Tibial artery (tissue), 4 donors: ENCODE results near the gene NEDD9.
A peak's percentile ranks its signal among the peaks of the same experiment; 100 is the strongest.

Experiments used
- DNase-seq, 2 donors: peaks; one replicate each; pipeline ENCODE4 v3.0.0-alpha.2; 2019
- H3K27ac ChIP-seq, 2 donors: fragments of 200-600 bp; sonication (generic) in 1 of 2; 1 replicate in 1 of 2; 2 replicates in 1 of 2; pipeline ENCODE4 v1.5.1; 2018 to 2019; ENCODE audit warnings: mild to moderate bottlenecking in 1 of 2
- H3K27me3 ChIP-seq, 2 donors: fragments of 200-600 bp; sonication (generic) in 1 of 2; one replicate each; pipeline versions ENCODE4 v1.5.1 to v1.6.0; 2016 to 2019
- H3K36me3 ChIP-seq, 3 donors: fragments of 200-600 bp; sonication (generic) in 2 of 3; one replicate each; pipeline ENCODE4 v1.5.1; 2016 to 2019; ENCODE audit warnings: mild to moderate bottlenecking in 2 of 3
- H3K4me1 ChIP-seq, 4 donors: fragments of 200-600 bp; sonication (generic) in 2 of 4; 1 replicate in 3 of 4; 2 replicates in 1 of 4; pipeline ENCODE4 v1.5.1; 2016 to 2019
- H3K4me3 ChIP-seq, 2 donors: fragments of 200-600 bp; sonication (generic) in 1 of 2; 1 replicate in 1 of 2; 2 replicates in 1 of 2; pipeline ENCODE4 v1.5.1; 2018 to 2019; ENCODE audit warnings: mild to moderate bottlenecking in 2 of 2
- H3K9me3 ChIP-seq, 3 donors: fragments of 200-600 bp; sonication (generic) in 1 of 3; one replicate each; pipeline ENCODE4 v1.5.1; 2016 to 2019
- intact Hi-C: fragments of 100-400 bp; cut with DNase I; formaldehyde crosslinking; loops from one replicate; pipeline ENCODE4 v1.15.0; 2023; ENCODE audit warnings: low total_unique reads
- TF ChIP-seq, protein P1 (sequence below), 2 experiments: fragments of 200-600 bp in 1 of 2; fragments of 450-650 bp in 1 of 2; IDR thresholded peaks; one replicate each; pipeline ENCODE4 v1.5.1; 2017 to 2019; ENCODE audit warnings: antibody characterized with exemption in 2 of 2, mild to moderate bottlenecking in 1 of 2, moderate library complexity in 1 of 2

Gene NEDD9

GRCh38 chr6:11208854-11209253 lies 23.6 kb downstream of the NEDD9 start:
- Histone ChIP-seq H3K27me3 (no peaks in the 10 kb centered on the region), H3K4me1 (peaks cover 3 to 98% (median 73%) of the 10 kb centered on the region in 4 donors), H3K27ac (peak overlapping the region in 1 of 2 donors; percentile 80), H3K36me3 (peaks cover 0 to 13% (median 0%) of the 10 kb centered on the region in 3 donors), H3K4me3 (no peak overlapping the region), H3K9me3 (no peaks in the 10 kb centered on the region)
- DNase-seq: no peak
- intact Hi-C loops: no loop called here
- TF ChIP-seq, protein P1, sequence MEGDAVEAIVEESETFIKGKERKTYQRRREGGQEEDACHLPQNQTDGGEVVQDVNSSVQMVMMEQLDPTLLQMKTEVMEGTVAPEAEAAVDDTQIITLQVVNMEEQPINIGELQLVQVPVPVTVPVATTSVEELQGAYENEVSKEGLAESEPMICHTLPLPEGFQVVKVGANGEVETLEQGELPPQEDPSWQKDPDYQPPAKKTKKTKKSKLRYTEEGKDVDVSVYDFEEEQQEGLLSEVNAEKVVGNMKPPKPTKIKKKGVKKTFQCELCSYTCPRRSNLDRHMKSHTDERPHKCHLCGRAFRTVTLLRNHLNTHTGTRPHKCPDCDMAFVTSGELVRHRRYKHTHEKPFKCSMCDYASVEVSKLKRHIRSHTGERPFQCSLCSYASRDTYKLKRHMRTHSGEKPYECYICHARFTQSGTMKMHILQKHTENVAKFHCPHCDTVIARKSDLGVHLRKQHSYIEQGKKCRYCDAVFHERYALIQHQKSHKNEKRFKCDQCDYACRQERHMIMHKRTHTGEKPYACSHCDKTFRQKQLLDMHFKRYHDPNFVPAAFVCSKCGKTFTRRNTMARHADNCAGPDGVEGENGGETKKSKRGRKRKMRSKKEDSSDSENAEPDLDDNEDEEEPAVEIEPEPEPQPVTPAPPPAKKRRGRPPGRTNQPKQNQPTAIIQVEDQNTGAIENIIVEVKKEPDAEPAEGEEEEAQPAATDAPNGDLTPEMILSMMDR (IDR thresholded peaks at IDR 0.05): no peak

- peak overlapping the region; percentile 43 to 80 for H3K27ac ChIP-seq
- TF ChIP-seq, protein P1 (IDR thresholded peaks at IDR 0.05): no peak
- no peaks in the 10 kb centered on the region for H3K9me3 ChIP-seq
- no peak overlapping the region for H3K4me3 ChIP-seq
- H3K27me3 ChIP-seq: no peaks in the 10 kb centered on the region
- peaks cover under 1 to 98% (median 67%) of the 10 kb centered on the region in 4 donors for H3K4me1 ChIP-seq
- peaks cover 0 to 15% (median 0%) of the 10 kb centered on the region in 3 donors for H3K36me3 ChIP-seq
- no peak for DNase-seq
- intact Hi-C loops: no loop called here
Measured at GRCh38 chr6:11208267-11208666, 24.2 kb downstream of the NEDD9 start.

- Histone ChIP-seq H3K36me3 (peaks cover 0 to 8% (median 0%) of the 10 kb centered on the region in 3 donors), H3K4me1 (peaks cover 0 to 98% (median 64%) of the 10 kb centered on the region in 4 donors)
- intact Hi-C loops: no loop called here
Measured at GRCh38 chr6:11207199-11207968, 25.1 kb downstream of the NEDD9 start.

DNA sequence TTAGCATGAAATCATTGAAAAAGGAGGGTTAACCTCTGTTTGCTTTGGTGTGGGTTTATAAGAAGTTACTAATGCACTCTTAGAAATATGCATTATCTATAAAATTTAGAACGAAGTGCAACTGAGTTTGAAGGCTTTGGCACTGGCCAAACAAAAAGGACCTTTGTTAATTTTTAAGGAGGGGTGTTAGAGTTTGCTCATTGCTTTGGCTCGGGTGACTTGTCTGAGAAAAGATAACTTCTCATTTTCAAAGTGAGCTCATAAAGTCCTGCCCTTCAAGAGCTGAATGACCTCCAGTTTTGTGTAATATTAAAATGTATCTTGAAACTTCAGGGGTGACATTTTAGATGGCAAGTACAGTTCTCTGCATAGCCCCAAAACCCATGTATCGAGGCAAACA lies 25.9 kb downstream of the NEDD9 start:
- DNase-seq: no peak
- Histone ChIP-seq H3K9me3 (no peaks in the 10 kb centered on the region), H3K4me1 (peaks cover 0 to 98% (median 60%) of the 10 kb centered on the region in 4 donors), H3K4me3 (no peak overlapping the region), H3K36me3 (peaks cover 0 to 5% (median 0%) of the 10 kb centered on the region in 3 donors), H3K27me3 (no peaks in the 10 kb centered on the region), H3K27ac (peak overlapping the region; percentile 43 to 80)
- TF ChIP-seq, protein P1 (IDR thresholded peaks at IDR 0.05): no peak
- intact Hi-C loops: no loop called here

More at GRCh38 chr6:11207199-11207968, 25.1 kb downstream of the NEDD9 start:
- TF ChIP-seq, protein P1 (IDR thresholded peaks at IDR 0.05): no peak
- Histone ChIP-seq H3K4me3 (no peak overlapping the region), H3K27me3 (no peaks in the 10 kb centered on the region), H3K9me3 (no peaks in the 10 kb centered on the region), H3K27ac (peak overlapping the region; percentile 43 to 80)
- peak in 1 of 2 donors; percentile 83 for DNase-seq

GRCh38 chr6:11204794-11205366 lies 27.6 kb downstream of the NEDD9 start:
- intact Hi-C loops: no loop called here
- Histone ChIP-seq H3K4me1 (peaks cover 0 to 98% (median 43%) of the 10 kb centered on the region in 4 donors), H3K4me3 (no peak overlapping the region), H3K27me3 (no peaks in the 10 kb centered on the region), H3K36me3 (peaks cover 0 to 21% (median 6%) of the 10 kb centered on the region in 3 donors), H3K9me3 (no peaks in the 10 kb centered on the region), H3K27ac (peak overlapping the region in 1 of 2 donors; percentile 31)
- DNase-seq: no peak
- TF ChIP-seq, protein P1 (IDR thresholded peaks at IDR 0.05): no peak
